ENCODE data around the gene LRIG1.

Gene LRIG1

DNA sequence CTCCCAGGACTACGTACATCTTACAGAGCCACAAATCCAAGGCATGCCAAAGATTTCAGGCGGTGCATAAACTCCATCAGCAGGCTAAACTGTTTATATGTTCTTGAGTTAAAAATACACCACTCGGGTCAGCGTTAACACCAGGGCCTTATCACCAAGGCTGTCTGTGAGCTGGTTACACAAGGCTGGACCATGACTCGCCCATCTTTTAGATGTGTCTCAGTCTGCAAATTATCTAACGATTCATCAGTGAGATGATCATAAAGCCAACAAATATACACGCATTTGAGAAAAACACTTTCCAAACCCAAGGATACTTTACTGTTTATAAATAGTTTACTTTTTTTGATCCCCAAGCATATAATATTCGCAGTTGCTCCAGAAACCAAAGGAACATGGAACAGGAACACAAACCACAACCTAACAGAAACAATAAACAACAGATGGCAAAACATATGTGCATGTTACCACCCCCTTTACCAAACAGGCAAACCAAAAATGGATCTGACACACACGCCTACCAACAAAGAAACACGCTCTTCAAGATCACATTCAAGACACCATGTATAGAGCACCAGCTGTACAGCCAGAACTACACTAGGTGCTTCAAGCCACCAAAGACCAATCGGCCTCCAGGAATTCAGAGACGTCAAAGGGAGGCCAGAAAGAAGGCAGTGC lies 15.4 kb downstream of the LRIG1 start:
- DNase-seq (ENCODE audit: low read depth, low spot score), result peak; percentile 75
- no peak for TF ChIP-seq CTCF (IDR thresholded peaks at IDR 0.05; ENCODE audit: low read depth, low read length)
- no peak overlapping the region for H3K4me3 ChIP-seq (ENCODE audit: low read depth, low read length)
- in situ Hi-C loops (cut with HindIII; ENCODE audit: low sequenced_read_pairs), result no loop called here

DNA sequence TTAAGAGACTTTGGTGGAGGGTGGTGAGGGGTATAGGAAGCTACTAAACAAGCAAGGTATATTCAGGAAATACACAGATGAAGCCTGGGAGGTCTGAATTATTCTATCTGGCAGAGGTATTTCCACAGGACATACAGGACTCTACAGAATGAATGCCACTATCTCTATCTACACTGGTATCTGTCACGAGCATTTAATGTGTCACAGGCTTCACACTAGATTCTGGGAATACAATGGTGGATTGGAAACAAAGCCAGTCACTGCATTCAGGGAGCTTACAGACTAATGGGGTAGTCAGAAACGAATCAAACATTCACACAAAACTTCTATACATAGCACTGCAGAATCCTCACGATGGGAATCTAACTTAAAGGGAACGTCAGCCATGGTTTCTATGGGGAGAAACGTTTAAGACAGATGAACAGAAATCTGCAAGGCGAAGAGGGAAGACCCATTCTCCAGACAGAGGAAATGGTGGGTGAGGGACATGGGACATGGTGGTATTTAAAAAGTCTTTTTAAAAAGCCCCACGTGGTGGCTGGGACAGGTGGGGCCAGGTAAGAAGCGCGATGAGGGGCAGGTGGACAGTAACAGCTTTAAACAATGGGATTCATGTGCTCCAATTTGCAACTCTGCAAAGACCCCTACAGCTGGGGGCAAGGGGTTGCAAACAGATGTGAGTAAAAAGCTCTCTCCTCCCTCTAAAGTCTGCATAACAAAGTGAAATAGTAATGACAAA lies 16.5 kb downstream of the LRIG1 start:
- TF ChIP-seq CTCF (IDR thresholded peaks at IDR 0.05; ENCODE audit: low read depth, low read length), result no peak
- no peak for DNase-seq (ENCODE audit: low read depth, low spot score)
- in situ Hi-C loops (cut with HindIII; ENCODE audit: low sequenced_read_pairs), result no loop called here
- H3K4me3 ChIP-seq (ENCODE audit: low read depth, low read length), result no peak overlapping the region

DNA sequence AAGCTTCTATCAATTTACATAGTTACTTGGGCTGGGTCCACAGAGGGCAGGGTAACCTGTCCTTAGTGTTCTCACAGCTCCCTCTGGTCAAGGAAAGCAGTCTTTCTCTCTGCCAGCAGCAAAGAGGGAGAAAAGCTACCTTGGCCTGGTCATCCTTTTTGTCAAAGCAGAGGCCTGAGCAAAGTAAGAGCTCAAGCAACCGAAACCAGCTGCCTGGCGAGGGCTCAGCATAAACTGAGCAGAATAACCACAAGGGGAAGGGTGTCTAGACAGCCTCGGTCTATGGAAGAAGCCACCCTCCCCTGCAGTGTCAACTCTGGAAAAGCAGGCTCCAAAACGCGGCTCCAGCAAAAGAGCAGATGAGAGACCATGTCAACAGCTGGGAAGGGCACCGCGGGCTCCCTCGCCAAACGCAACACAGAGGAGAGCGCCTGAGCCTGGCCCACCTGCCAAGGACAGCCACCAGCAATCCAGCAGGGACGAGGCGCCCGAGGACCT lies 17.4 kb downstream of the LRIG1 start:
- TF ChIP-seq CTCF (IDR thresholded peaks at IDR 0.05; ENCODE audit: low read depth, low read length), result no peak
- DNase-seq (ENCODE audit: low read depth, low spot score), result peak; percentile 84
- in situ Hi-C loops (cut with HindIII; ENCODE audit: low sequenced_read_pairs), result no loop called here
- H3K4me3 ChIP-seq (ENCODE audit: low read depth, low read length), result no peak overlapping the region

- H3K4me3 ChIP-seq (ENCODE audit: low read depth, low read length), result no peak overlapping the region
- in situ Hi-C loops (cut with HindIII; ENCODE audit: low sequenced_read_pairs), result no loop called here
- no peak for TF ChIP-seq CTCF (IDR thresholded peaks at IDR 0.05; ENCODE audit: low read depth, low read length)
- peak; percentile 78 for DNase-seq (ENCODE audit: low read depth, low spot score)
These were observed 17.8 kb downstream of the LRIG1 start for GRCh38 chr3:66483006-66483405.

DNA sequence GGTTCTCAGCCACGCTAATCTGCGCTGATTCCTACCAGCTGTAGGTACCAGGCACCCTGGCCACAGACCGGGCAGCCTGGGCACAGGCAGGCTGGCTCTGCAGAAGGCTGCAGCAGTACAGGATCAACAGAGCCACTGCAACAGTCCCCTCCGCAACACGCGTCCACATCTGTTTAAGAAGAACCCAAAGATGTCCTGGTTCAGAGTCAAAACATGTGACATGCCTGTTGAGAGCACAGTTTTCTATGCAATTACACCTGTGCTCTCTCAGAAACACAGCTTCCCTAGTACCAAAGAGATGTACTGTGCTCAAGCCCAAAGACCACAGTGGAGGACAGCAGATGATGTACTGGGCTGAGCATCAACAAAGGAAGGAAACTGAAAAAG lies 18.8 kb downstream of the LRIG1 start:
- no peak overlapping the region for H3K4me3 ChIP-seq (ENCODE audit: low read depth, low read length)
- in situ Hi-C loops (cut with HindIII; ENCODE audit: low sequenced_read_pairs), result no loop called here
- no peak for TF ChIP-seq CTCF (IDR thresholded peaks at IDR 0.05; ENCODE audit: low read depth, low read length)

DNA sequence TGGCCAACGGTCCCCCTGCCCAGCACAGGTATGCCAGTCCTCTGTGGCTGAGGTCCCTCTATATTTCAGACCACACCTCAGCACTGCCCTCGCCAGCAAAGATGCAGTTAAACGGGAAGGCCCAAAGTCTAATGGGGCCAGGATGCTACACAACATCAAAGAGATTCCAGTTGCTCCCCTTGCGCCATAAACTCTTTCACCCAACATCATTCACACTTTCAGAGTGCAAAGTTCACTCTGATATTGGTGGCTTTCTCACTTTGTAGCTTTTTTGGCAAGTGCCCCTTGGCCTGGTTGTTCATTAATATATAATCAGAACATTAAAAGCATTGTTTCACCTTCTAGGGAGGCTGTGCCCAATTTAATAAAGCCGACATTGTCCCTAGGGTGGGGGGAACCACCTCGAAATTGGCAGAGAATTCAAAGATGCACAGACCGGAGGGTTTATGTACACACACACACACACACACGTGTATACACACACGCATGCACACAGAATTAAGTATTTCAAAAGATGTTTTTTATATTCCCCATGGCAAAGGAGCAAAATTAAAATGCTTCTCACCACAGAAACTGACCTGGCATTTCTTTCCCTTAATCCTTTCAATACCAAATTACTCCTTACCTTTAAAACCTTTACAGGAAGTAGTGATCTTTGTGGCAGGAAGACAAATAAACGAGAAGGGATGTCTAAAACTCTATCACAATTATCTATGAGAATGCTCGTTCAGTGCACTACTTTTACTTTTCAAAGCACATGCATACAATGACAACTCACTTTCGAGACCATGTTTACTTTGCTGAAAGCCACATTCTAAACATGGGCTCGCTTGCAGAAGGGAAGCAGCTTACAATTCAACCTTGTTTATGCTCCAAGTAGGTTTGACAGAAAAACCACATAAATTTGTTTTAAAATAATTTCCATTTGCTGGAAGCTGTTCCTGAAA lies 19.5 kb downstream of the LRIG1 start:
- in situ Hi-C loops (cut with HindIII; ENCODE audit: low sequenced_read_pairs), result no loop called here
- no peak for DNase-seq (ENCODE audit: low read depth, low spot score)
- no peak overlapping the region for H3K4me3 ChIP-seq (ENCODE audit: low read depth, low read length)
- TF ChIP-seq CTCF (IDR thresholded peaks at IDR 0.05; ENCODE audit: low read depth, low read length), result no peak

More for the DNA sequence above, 18.8 kb downstream of the LRIG1 start:
- no peak for DNase-seq (ENCODE audit: low read depth, low spot score)

Measured in astrocyte of the spinal cord (primary cell).